Inflammatory macrophage treated with lipopolysaccharide for 1 hour (primary cell): ENCODE data around the gene GPR4.

ENCODE experiments used
- DNase-seq, 2 donors: peaks; one replicate each; pipeline ENCODE4 v3.0.0-alpha.2; 2020 to 2022

Gene GPR4

GRCh38 chr19:45587873-45588272, 14.1 kb downstream of the GPR4 start:
- no peak for DNase-seq

DNA sequence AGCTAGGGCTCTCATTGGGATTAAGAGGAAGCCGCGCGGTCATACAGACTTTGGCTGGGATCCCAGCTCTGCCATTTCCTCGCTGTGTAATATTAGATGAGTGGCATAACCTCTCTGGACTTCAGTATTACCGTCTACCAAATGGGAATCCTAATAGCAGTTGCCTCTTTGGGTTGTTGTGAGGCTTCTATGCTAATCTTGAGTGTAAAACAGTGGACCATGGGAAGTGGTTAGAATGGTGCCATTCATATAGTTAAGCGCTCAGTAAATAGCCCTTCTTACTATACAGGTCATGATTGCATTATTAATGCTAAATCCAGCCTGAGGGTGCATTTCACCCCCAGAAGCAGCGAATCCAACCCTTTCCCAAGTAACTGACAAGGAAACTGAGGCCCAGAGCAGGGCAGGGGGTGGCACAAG, 16.8 kb downstream of the GPR4 start:
- DNase-seq: no peak

DNA sequence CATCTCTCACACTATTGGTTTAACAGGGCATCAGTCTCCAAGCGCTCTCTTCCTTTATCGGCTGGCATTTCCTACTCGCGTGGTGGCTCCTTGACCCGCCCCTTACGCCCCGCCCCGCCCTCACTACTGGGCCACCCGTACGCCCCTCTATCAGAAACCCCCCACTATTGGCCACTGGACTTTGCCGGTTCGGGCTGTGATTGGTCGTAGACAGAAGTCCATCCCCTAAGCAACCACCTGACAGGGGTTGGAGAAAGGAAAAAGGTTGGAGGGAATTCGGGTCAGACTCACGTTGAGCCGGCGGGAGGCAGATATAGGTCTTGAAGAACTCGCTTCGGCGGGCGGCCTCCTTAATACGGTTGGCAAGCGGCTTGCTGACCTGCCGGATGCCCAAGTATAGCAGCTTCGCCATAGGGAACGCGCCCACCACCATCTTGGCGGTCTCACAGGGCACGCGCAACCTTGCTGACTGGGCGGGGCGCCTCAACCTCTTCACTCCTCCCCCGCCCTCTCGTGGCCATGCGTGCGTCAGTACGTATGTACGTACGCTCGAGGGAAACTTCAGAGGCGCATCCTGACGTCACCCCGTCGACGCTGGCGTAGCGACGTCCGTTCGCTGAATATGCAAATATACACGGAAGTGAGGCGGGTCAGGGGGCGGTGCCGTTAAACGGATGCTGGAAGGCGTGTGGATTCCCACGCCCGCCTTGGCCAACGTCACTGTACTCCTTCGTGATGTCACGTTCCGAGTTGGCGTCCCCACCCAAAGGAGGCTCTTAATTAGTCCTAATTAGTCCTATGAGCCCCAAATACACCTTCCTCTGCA, 17.5 kb downstream of the GPR4 start, which contains the start of gene OPA3:
OPA3 (minus strand) TSS at position 471 of the 826 bp plus-strand sequence; CDS start at position 433, 38 bp downstream.
- peak; percentile 100 for DNase-seq

DNA sequence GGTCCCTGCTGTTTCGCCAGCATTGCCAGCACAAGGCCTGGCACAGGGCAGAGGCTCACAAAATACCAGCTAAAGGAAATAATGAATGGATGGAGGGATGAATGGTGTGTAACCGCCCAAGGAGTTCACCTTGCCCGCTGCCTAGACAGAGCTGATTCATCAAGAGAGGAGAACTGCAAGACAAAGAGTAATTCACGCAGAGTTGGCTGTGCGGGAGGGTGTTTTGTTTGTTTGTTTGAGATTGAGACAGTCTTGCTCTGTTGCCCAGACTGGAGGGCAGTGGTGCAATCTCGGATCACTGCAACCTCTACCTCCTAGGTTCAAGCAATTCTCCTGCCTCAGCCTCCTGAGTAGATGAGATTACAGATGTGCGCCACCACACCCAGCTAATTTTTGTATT, 20.4 kb downstream of the GPR4 start:
- DNase-seq: no peak

GRCh38 chr19:45578861-45579260, 23.2 kb downstream of the GPR4 start:
- no peak for DNase-seq

GRCh38 chr19:45577111-45577905, 24.7 kb downstream of the GPR4 start:
- no peak for DNase-seq

DNA sequence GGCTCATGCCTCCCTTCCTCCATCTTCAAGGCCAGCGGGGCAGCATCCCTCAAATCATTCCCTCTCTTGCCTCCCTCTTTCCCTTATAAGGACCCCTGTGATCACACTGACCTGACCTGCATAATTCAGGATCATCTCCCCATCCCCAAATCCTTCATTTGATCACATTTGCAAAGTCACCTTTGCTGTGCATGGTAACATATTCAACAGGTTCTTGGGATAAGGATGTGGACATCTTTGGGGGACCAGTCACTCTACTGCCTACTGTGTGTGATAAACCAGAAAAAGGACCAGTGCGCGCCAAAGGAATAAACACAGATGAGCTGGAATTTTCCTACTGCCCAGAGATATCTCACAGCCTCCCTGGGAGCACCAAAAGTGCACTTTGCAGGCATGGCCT, 25.3 kb downstream of the GPR4 start:
- no peak for DNase-seq

DNA sequence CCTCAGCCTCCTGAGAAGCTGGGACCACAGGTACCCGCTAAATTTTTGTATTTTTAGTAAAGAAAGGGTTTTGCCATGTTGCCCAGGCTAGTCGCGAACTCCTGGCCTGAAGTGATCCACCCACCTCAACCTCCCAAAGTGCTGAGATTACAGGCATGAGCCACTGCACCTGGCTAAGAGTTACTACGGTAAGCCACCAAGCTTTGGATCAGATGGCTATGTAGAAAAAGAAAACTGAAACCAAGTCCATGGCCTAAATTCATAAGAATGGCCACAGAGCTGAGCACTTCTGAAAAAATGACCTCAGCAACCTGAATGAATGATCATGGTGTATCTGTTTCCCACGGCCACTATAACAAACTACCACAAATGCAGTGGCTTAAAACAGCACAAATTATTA, 26.8 kb downstream of the GPR4 start:
- no peak for DNase-seq

- DNase-seq: no peak
Measured at GRCh38 chr19:45574526-45574925, 27.5 kb downstream of the GPR4 start.

DNA sequence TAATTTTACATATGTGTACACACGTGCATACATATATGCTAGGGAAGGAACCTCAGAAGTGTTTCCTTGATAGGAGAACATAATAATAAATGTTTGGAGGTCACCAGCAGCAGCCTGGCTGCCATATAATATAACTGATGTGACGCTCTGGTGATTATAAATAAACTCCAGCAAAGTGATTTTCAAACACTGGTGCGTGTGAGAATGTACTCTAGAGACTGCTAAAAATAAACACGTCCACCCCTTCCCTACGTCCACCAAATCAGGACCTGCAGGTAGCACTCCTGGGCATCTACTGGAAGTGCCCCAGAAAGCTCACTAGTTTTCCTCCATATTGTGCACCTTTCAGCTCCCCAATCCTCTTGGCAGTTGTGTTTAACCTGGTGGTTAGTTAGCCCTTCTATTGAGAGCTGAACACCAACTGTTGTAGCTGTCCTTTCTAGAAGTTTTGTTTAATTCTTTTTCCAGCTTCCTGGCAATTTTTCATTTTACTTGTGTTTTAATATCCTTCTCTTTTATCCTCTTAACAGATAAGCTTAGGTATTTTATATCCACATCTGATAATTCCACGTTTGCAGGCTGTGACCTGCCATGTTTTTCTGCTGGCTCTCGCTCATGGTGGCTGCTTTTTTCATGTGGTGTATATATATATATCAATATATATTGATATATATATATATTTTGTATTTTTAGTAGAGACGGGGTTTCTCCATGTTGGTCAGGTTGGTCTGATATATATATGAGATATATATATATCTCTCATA, 30.4 kb downstream of the GPR4 start:
- no peak for DNase-seq

DNA sequence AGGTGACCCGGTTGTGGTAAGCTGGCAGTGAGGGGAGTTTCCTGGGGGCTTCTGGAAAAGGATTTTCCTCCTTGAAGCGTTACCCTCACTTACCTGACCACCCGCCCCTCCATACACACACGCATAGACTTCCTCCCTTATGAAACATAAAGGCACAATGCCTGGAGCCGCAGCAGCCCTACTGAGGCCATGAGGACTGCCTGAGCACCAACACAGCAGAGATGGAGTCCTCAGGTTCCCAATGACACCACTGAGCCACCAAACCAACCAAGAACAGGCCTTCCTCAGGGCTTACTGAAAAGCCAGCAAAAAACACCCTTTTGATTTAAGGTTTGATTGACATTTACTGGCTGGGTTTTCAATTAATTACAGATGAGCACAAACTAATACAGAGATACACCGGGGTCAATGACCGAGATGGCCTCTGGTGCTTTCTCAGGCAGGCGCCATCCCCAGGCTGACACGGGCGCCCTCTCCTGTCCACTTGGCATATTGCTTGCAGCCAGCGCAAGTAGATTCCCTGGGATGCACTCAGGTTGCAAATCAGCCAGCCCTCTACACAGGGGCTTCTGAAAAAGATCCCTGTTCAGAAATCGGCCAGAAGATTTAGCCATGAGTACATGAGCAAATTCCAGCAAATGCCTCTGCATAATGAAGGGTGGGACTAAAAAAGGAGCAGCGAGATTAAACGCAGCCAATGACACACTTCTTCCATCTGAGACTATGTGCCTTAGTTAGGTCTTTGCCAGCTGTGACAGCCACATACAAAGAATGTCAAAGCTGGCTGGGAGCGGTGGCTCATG, 32.2 kb downstream of the GPR4 start:
- DNase-seq: peak; percentile 22 to 76

DNA sequence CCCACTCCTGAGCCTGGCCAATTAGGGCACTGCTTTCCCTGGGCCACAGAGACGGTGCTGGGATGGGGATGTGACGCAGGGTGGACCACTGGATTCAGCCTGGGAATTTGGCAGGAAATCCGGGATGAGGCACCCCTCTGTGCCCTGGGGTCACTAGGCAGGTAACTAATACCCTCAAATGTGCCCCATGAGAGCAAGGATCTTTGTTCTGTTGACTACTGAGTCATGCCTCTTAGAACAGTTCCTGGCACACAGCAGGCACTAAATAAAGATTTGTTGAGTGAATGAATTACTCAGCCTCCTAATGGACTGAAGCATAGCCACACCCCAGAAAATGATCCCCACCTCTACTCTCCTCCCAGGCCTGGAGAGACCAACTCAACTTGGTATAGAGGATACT, 33.3 kb downstream of the GPR4 start:
- DNase-seq: no peak

DNA sequence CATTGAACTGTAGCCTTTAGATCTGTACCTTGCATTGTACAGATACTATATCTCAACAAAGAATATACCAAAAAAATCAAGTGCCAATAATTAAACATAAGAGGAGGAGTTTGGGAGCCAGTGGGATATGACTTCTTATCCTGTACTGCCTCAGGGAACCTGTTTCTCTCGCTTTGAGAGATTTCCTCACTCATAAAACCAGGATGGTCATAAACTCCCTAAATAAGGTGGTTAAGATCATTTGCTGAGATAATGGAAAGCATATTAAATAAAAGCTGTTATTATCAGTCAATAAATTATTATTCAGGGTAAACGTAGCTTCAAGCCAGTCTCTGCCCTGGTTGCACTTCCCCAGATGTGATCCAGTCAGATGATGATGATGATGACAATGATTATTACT, 34.4 kb downstream of the GPR4 start:
- DNase-seq: no peak

DNA sequence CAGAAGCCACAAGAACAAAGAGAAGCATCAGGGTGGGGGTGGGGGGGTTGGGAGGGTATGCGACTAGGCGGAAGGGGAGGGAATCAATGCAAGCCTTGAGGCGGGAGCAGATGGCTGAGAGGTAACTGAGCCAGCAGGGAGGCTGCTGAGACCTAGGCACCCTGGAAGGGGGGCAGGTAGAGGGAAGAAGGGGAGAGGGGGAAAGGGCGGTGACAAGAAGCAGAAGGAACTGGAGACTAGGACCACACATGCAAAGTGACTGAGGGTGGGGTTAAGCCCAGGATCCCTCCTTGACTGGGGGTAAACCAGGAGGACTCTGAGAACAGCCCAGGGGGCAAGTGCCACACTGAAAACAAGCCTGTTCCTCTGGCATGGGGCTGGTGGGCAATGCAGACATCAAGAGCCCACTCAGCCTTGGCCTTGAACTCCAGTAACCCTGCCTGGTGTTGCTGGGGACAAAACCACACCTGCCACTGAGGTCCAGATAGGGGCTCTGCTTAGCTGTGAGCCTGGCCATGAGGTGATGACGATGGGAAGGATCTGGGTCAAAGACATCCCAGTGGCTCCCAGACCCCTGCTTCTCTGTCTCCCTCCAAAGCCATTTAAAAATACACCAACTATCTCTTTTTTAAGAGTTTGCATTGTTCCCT, 37.8 kb downstream of the GPR4 start:
- DNase-seq: no peak

DNA sequence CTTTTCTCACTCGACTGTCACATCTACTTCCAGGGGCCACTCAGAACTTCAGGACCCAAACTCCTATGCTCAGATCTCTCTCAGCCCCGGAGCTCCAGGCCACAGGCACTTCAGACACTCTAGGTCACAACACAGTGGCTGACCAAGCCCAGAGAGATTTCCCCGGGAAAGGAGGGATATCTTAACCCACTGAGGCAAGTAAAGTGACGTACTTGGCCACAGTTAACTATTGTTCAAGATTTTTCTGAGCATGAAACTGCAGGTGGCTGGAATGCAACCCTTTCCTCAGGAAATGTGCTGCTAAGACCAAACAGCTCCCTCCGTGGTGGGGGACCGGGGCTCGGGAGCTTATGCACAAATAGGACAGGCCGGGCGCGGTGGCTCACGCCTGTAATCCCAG, 41.3 kb downstream of the GPR4 start:
- no peak for DNase-seq

- DNase-seq: no peak
Measured at GRCh38 chr19:45560038-45560437, 42.0 kb downstream of the GPR4 start.

- DNase-seq: peak in 1 of 2 donors; percentile 69
Measured at GRCh38 chr19:45558399-45558878, 43.6 kb downstream of the GPR4 start.

DNA sequence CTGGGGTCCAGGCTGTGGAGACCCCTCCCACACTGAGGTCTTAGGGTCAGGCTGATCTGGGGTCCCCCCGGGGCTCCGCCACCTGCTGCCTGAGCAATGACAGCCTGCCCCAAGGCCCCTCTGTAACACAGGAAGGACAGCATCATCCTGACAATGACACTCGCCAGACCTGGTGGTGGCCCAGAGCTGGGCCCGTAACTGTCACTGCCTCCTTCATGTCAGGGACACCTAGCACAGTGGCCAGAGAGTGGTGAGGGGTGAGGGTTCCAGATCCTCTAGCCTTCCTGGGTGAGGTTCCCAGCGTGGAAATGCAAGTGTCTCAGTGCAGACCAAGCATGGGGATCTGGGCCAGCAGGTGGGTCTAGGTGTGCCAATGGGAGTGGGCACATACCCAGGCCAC, 45.2 kb downstream of the GPR4 start:
- no peak for DNase-seq

- DNase-seq: no peak
Measured at GRCh38 chr19:45554481-45554880, 47.5 kb downstream of the GPR4 start.

DNA sequence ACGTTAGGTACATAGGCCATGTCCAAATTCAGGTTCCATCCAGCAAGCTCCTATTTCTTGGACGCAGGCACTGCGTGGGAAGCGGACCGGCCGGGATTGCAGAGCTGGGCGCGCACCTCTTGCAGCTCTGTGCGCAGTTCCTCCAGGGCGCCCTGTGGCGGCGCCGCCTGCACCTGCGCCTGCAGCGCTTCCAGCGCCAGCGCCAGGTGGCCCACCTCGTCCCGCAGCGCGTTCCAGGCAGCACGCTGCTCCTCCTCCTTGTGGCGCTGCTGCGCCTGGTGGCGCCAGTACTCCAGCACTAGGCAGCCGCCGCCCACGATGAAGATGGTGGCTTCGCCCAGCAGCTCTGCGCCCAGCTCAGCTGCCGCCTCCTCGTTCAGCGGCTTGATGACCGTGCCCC, 48.5 kb downstream of the GPR4 start:
- DNase-seq: no peak

GRCh38 chr19:45547965-45548609, 53.9 kb downstream of the GPR4 start:
- no peak for DNase-seq
